H1 (cell line): ENCODE results near the gene HS6ST1. TPM values are rescaled to one million over a fixed set of nuclear protein-coding genes. Genes with fewer than 3 reads are reported as not detected.

ENCODE experiments used
- CTCF ChIA-PET: fragments of 300-600 bp; sonication (Branson Sonifier 250); formaldehyde crosslinking; loops from one replicate; lab custom pipeline; 2021; ENCODE audit not compliant: partially characterized antibody; lab: Charles Lee
- POLR2A ChIA-PET: fragments of 300-600 bp; sonication (Branson Sonifier 250); formaldehyde crosslinking; loops from one replicate; lab custom pipeline; 2021; ENCODE audit warnings: inconsistent platforms; ENCODE audit not compliant: partially characterized antibody; lab: Charles Lee
- DNase-seq, 2 experiments: peaks; one replicate each; pipeline versions ENCODE4 v3.0.0 to v3.0.0-alpha.2; 2010 to 2022; ENCODE audit warnings: low spot score in 2 of 2, low read depth in 1 of 2, mixed read lengths in 1 of 2
- FAIRE-seq: peaks from 2 replicates; lab custom pipeline; 2011; peaks lifted over from hg19 to GRCh38; lab: Jason Lieb, UNC
- H2AFZ ChIP-seq: 2 replicates; pipeline ENCODE4 v1.8.1; 2012; ENCODE audit warnings: low read length, inconsistent platforms
- H2AK5ac ChIP-seq: 2 replicates; pipeline ENCODE4 v1.6.1; 2013; ENCODE audit warnings: low read depth, low read length
- H2BK120ac ChIP-seq: replicated peaks from 2 replicates; pipeline ENCODE3; 2013; ENCODE audit warnings: low read depth, low read length, inconsistent platforms
- H2BK12ac ChIP-seq: 2 replicates; pipeline ENCODE4 v1.6.1; 2013; ENCODE audit warnings: low read depth, low read length
- H2BK15ac ChIP-seq: 2 replicates; pipeline ENCODE4 v1.6.1; 2013; ENCODE audit warnings: low read length
- H2BK20ac ChIP-seq: 2 replicates; pipeline ENCODE4 v1.6.1; 2013; ENCODE audit warnings: low read length
- H2BK5ac ChIP-seq: 2 replicates; pipeline ENCODE4 v1.6.1; 2013; ENCODE audit warnings: low read depth, low read length
- H3K14ac ChIP-seq: 2 replicates; pipeline ENCODE4 v1.6.1; 2013; ENCODE audit warnings: inconsistent platforms; ENCODE audit not compliant: insufficient read length
- H3K18ac ChIP-seq: 2 replicates; pipeline ENCODE4 v1.6.1; 2013; ENCODE audit warnings: low read length; ENCODE audit errors: extremely low read depth
- H3K23ac ChIP-seq: 2 replicates; pipeline ENCODE4 v1.6.1; 2013; ENCODE audit warnings: inconsistent platforms; ENCODE audit not compliant: insufficient read length
- H3K23me2 ChIP-seq: 2 replicates; pipeline ENCODE4 v1.6.1; 2013; ENCODE audit warnings: low read depth, low read length
- H3K27ac ChIP-seq: 2 replicates; pipeline ENCODE4 v1.6.1; 2011; ENCODE audit warnings: low read depth, low read length, inconsistent platforms
- H3K27me3 ChIP-seq, 4 experiments: replicated peaks in 1 of 4; 1 replicate in 1 of 4; 2 replicates in 3 of 4; pipeline versions ENCODE4 v1.6.1 to v1.8.1; 2011 to 2013; ENCODE audit warnings: low read length in 3 of 4, mild to moderate bottlenecking in 3 of 4, inconsistent platforms in 2 of 4, mixed read lengths in 2 of 4, moderate library complexity in 1 of 4; ENCODE audit not compliant: control insufficient read depth in 3 of 4, insufficient read depth in 3 of 4; ENCODE audit errors: extremely low read depth in 1 of 4
- H3K36me3 ChIP-seq, 4 experiments: 2 replicates each; pipeline versions ENCODE4 v1.6.1 to v1.8.1; 2011 to 2013; ENCODE audit warnings: mild to moderate bottlenecking in 4 of 4, low read length in 3 of 4, moderate library complexity in 2 of 4, control low read depth in 1 of 4, inconsistent platforms in 1 of 4; ENCODE audit not compliant: insufficient read depth in 4 of 4, control insufficient read depth in 2 of 4
- H3K4ac ChIP-seq: replicated peaks from 2 replicates; pipeline ENCODE3; 2013; ENCODE audit warnings: low read length, low read depth, mixed read lengths, inconsistent platforms; ENCODE audit not compliant: insufficient read length
- H3K4me1 ChIP-seq, 4 experiments: replicated peaks in 1 of 4; 1 replicate in 1 of 4; 2 replicates in 3 of 4; pipeline versions ENCODE4 v1.6.1 to v1.8.1; 2011 to 2013; ENCODE audit warnings: low read length in 3 of 4, inconsistent platforms in 2 of 4, mixed read lengths in 1 of 4; ENCODE audit not compliant: insufficient read depth in 4 of 4, control insufficient read depth in 3 of 4
- H3K4me2 ChIP-seq, 2 experiments: 2 replicates each; pipeline versions ENCODE4 v1.6.1 to v1.8.1; 2011 to 2013; ENCODE audit warnings: low read depth in 2 of 2, low read length in 2 of 2, control low read depth in 1 of 2, inconsistent platforms in 1 of 2, mild to moderate bottlenecking in 1 of 2; ENCODE audit not compliant: insufficient read depth in 1 of 2
- H3K4me3 ChIP-seq, 4 experiments: fragments of 200-600, 300-600 bp in 1 of 4; sonication (generic), shearing (Covaris generic), sonication (Bioruptor Twin) in 1 of 4; 2 replicates each; pipeline versions ENCODE4 v1.5.1 to v1.8.1; 2011 to 2016; ENCODE audit warnings: low read length in 4 of 4, low read depth in 3 of 4, control low read depth in 2 of 4, inconsistent platforms in 2 of 4, mild to moderate bottlenecking in 2 of 4, mixed read lengths in 1 of 4, moderate library complexity in 1 of 4; ENCODE audit not compliant: insufficient read depth in 2 of 4; ENCODE audit errors: extremely low read depth in 1 of 4
- H3K56ac ChIP-seq: replicated peaks from 2 replicates; pipeline ENCODE3; 2013; ENCODE audit warnings: low read depth, mild to moderate bottlenecking, mixed read lengths, low read length, inconsistent platforms; ENCODE audit not compliant: insufficient read length
- H3K79me1 ChIP-seq: 2 replicates; pipeline ENCODE4 v1.6.1; 2013; ENCODE audit warnings: low read depth, low read length, control low read depth
- H3K79me2 ChIP-seq, 2 experiments: 2 replicates each; pipeline versions ENCODE4 v1.6.1 to v1.8.1; 2012 to 2013; ENCODE audit warnings: low read length in 2 of 2, mild to moderate bottlenecking in 2 of 2, inconsistent platforms in 1 of 2; ENCODE audit not compliant: insufficient read depth in 2 of 2, control insufficient read depth in 1 of 2
- H3K9ac ChIP-seq, 4 experiments: replicated peaks in 1 of 4; 1 replicate in 1 of 4; 2 replicates in 3 of 4; pipeline versions ENCODE4 v1.6.1 to v1.8.1; 2011 to 2013; ENCODE audit warnings: low read depth in 3 of 4, low read length in 3 of 4, control low read depth in 2 of 4, mild to moderate bottlenecking in 2 of 4, moderate library complexity in 2 of 4, inconsistent platforms in 1 of 4; ENCODE audit errors: extremely low read depth in 1 of 4
- H3K9me3 ChIP-seq, 2 experiments: 2 replicates each; pipeline versions ENCODE4 v1.6.1 to v1.8.1; 2012 to 2013; ENCODE audit warnings: mild to moderate bottlenecking in 2 of 2, moderate library complexity in 2 of 2, control low read depth in 1 of 2, inconsistent platforms in 1 of 2, low read depth in 1 of 2, low read length in 1 of 2, mixed read lengths in 1 of 2; ENCODE audit not compliant: insufficient read depth in 2 of 2
- H4K20me1 ChIP-seq, 2 experiments: replicated peaks in 1 of 2; 2 replicates each; pipeline versions ENCODE3 to v1.8.1; 2011 to 2013; ENCODE audit warnings: inconsistent platforms in 2 of 2, low read length in 2 of 2, mild to moderate bottlenecking in 1 of 2; ENCODE audit not compliant: insufficient read depth in 2 of 2, control insufficient read depth in 1 of 2
- H4K5ac ChIP-seq: 2 replicates; pipeline ENCODE4 v1.6.1; 2013; ENCODE audit warnings: low read length, low read depth, mixed read lengths, inconsistent platforms; ENCODE audit not compliant: insufficient read length
- H4K8ac ChIP-seq: 2 replicates; pipeline ENCODE4 v1.8.0; 2013; ENCODE audit warnings: mild to moderate bottlenecking, moderate library complexity, low read length, inconsistent platforms; ENCODE audit not compliant: insufficient read depth; ENCODE audit errors: extremely low read depth
- H4K91ac ChIP-seq: replicated peaks from 2 replicates; pipeline ENCODE3; 2013; ENCODE audit warnings: low read length, mixed read lengths, inconsistent platforms; ENCODE audit not compliant: insufficient read length
- YY1 ChIP-seq: IDR thresholded peaks from 2 replicates; pipeline ENCODE4 v1.6.1; 2011; ENCODE audit warnings: low read depth, mild to moderate bottlenecking, low read length
- WGBS, 2 experiments: shearing (Covaris generic) in 1 of 2; methylation state at CpG; one replicate each; pipeline versions ENCODE4 v1.1.6 to v1.1.7; 2013 to 2015; ENCODE audit warnings: low lambda C conversion rate in 2 of 2, mixed read lengths in 2 of 2, inconsistent platforms in 1 of 2, low coverage in 1 of 2, missing lambda C conversion rate in 1 of 2; ENCODE audit not compliant: insufficient replicate concordance in 2 of 2, insufficient coverage in 1 of 2, insufficient read length in 1 of 2; ENCODE audit errors: extremely low coverage in 1 of 2, missing lambda C conversion rate in 1 of 2; 5-methylcytosine and 5-hydroxymethylcytosine counted together
- polyA plus RNA-seq, 7 experiments: library from polyadenylated mRNA; depleted of rRNA in 3 of 7; stranded (reverse) in 5 of 7; unstranded in 2 of 7; fragments of >200 nt in 5 of 7; fragments of 200-250 nt in 2 of 7; gene quantifications; 1 replicate in 5 of 7; 2 replicates in 1 of 7; 4 replicates in 1 of 7; pipeline versions ENCODE4 v1.2.1 to v1.2.3, GENCODE V29; 2011 to 2013; ENCODE audit warnings: missing spikeins in 2 of 7, mixed read lengths in 2 of 7
- total RNA-seq: library from RNA; stranded (reverse); fragmentation: NEBNext Ultra II Directional; extraction: Animal tissue kit (Norgen Biotek cat#: 25700); gene quantifications from 2 replicates; pipeline ENCODE4 v1.2.1, GENCODE V29; 2021

HS6ST1 gene
- total and polyA plus RNA-seq, 2 of the 8 experiments (the other 6 are each of a cell fraction or from before 2014, with no cell fraction given), result 37.4 to 74.6 TPM

- Histone ChIP-seq H3K14ac (no peak overlapping the region), H3K56ac (no peak overlapping the region)
- CTCF ChIA-PET, result interaction anchor here (1.2 to 2.7 kb wide), 2 partner anchors 14 to 34 kb away, joined by 3 to 16 read pairs; no protein-coding TSS in a partner anchor
These were observed 49.3 kb downstream of the HS6ST1 start for GRCh38 chr2:128269063-128269989.

More at GRCh38 chr2:128269063-128269989, 49.3 kb downstream of the HS6ST1 start:
- H3K4ac ChIP-seq, result no peak overlapping the region
- POLR2A ChIA-PET, result interaction anchor here (1.8 kb wide), 1 partner anchor 11 kb away, joined by 3 read pairs; no protein-coding TSS in a partner anchor
- TF ChIP-seq YY1, result no peak
- TF ChIP-seq, all 59 proteins: peak for 0
- no peak overlapping the region for H3K9ac ChIP-seq
- H3K79me1 ChIP-seq, result peaks cover 18% of the 10 kb centered on the region
- H3K27me3 ChIP-seq, result peaks cover 0 to 3% (median under 1%) of the 10 kb centered on the region in 4 experiments; a peak in 1 of 7 replicates
- DNase-seq, result peak in 1 of 2 experiments; percentile 37
- H2AK5ac ChIP-seq, result no peak overlapping the region
- no peak overlapping the region for H3K4me3 ChIP-seq
- no peaks in the 10 kb centered on the region; a peak in 1 of 7 replicates for H3K4me1 ChIP-seq
- no peak overlapping the region for H3K27ac ChIP-seq
- peaks cover 11 to 35% of the 10 kb centered on the region in 2 experiments for H4K20me1 ChIP-seq
- no peak for FAIRE-seq
- H4K5ac ChIP-seq, result no peak overlapping the region
- no peak overlapping the region for H3K23ac ChIP-seq
- peaks cover 0 to 37% of the 10 kb centered on the region in 2 experiments; a peak in 2 of 4 replicates for H3K79me2 ChIP-seq
- no peak overlapping the region for H2BK20ac ChIP-seq
- H4K8ac ChIP-seq, result peak overlapping the region; percentile 68; the same call in 1 of the 2 replicates
- H2BK120ac ChIP-seq, result no peak overlapping the region
- 95% methylated on average over 21 of the region's 27 CpGs; no CpG with 5 or more reads in 1 of the 2 experiments for WGBS, 2 experiments
- no peaks in the 10 kb centered on the region for H3K9me3 ChIP-seq
- no peak overlapping the region for H3K4me2 ChIP-seq
- H3K36me3 ChIP-seq, result peaks cover 0 to 5% (median 2%) of the 10 kb centered on the region in 4 experiments; a peak in 3 of 8 replicates
- H2BK5ac ChIP-seq, result no peak overlapping the region; the same call in 1 of the 2 replicates
- no peak overlapping the region for H3K18ac ChIP-seq
- no peak overlapping the region for H2BK15ac ChIP-seq
- no peak overlapping the region for H2BK12ac ChIP-seq
- no peak overlapping the region for H2AFZ ChIP-seq
- H3K23me2 ChIP-seq, result no peaks in the 10 kb centered on the region
- no peak overlapping the region for H4K91ac ChIP-seq
